ENCODE measurements around the gene CAPN15.

The CAPN15 gene

DNA sequence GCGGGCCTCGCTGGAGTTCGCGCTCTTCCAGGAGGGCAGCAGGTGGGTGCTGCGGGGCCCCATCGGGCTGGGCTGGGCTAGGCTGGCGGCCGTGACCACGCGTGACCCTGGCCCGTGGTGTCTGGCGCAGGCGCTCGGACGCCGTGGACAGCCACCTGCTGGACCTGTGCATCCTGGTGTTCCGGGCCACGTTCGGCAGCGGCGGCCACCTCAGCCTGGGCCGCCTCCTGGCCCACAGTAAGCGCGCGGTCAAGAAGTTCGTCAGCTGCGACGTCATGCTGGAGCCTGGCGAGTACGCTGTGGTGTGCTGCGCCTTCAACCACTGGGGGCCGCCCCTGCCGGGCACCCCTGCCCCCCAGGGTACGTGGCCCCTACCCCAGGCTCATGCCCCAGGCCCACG, 24.7 kb downstream of the CAPN15 start:
- TF ChIP-seq POLR2AphosphoS5 (IDR thresholded peaks at IDR 0.05; ENCODE audit: low read depth) (no peak), SPI1 (IDR thresholded peaks at IDR 0.05; ENCODE audit: borderline replicate concordance, low read depth) (no peak)
- Histone ChIP-seq H3K27ac (replicated peaks) (no peak overlapping the region), H3K4me3 (replicated peaks; ENCODE audit: insufficient read depth, low read length) (no peak overlapping the region), H3K27me3 (ENCODE audit: insufficient read depth, poor library complexity, severe bottlenecking) (no peaks in the 10 kb centered on the region)
- no peak for DNase-seq (ENCODE audit: low read depth in 1 of 2, low spot score in 1 of 2)

DNA sequence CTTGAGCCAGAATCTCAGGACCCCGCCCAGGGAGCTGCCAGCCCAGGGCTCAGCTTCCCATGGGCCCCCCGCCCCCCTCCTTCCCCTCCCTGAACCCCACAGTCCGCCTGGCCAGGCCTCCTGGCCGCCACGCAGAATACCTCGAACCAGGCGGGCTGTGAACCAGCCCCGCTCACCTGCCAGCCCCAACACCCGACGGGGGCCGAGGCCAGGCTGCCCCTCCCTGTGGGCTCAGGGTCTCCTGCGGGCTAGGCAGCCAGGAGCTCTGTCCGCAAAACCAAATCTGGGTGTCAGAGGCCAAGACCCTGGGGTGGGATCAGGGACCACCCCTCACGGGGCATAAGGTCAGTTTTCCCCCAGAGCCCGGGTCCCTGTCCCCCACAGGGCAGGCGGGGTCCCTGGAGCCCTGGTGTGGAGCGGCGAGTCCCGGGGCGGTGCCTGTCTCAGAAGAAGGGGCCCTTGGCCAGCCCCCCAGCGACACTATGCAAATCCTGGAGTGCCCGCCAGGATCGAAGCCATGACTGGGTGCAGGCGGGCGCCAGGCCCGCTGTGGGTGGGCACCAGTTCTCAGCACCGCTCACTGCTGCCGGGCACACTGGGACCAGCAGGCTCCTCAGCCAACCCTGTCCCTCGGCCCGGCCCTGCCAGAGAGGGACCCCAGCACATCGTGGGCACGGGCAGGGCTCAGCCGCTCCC, 26.2 kb downstream of the CAPN15 start:
- DNase-seq (ENCODE audit: low read depth in 1 of 2, low spot score in 1 of 2): no peak
- TF ChIP-seq CTCF (IDR thresholded peaks at IDR 0.05; ENCODE audit: insufficient read depth, low read length) (no peak), POLR2AphosphoS5 (IDR thresholded peaks at IDR 0.05; ENCODE audit: low read depth) (no peak), SPI1 (IDR thresholded peaks at IDR 0.05; ENCODE audit: borderline replicate concordance, low read depth) (no peak), GABPA (IDR thresholded peaks at IDR 0.05; ENCODE audit: low read depth) (no peak)
- TF ChIP-seq, protein P1, sequence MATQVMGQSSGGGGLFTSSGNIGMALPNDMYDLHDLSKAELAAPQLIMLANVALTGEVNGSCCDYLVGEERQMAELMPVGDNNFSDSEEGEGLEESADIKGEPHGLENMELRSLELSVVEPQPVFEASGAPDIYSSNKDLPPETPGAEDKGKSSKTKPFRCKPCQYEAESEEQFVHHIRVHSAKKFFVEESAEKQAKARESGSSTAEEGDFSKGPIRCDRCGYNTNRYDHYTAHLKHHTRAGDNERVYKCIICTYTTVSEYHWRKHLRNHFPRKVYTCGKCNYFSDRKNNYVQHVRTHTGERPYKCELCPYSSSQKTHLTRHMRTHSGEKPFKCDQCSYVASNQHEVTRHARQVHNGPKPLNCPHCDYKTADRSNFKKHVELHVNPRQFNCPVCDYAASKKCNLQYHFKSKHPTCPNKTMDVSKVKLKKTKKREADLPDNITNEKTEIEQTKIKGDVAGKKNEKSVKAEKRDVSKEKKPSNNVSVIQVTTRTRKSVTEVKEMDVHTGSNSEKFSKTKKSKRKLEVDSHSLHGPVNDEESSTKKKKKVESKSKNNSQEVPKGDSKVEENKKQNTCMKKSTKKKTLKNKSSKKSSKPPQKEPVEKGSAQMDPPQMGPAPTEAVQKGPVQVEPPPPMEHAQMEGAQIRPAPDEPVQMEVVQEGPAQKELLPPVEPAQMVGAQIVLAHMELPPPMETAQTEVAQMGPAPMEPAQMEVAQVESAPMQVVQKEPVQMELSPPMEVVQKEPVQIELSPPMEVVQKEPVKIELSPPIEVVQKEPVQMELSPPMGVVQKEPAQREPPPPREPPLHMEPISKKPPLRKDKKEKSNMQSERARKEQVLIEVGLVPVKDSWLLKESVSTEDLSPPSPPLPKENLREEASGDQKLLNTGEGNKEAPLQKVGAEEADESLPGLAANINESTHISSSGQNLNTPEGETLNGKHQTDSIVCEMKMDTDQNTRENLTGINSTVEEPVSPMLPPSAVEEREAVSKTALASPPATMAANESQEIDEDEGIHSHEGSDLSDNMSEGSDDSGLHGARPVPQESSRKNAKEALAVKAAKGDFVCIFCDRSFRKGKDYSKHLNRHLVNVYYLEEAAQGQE (IDR thresholded peaks at IDR 0.05; ENCODE audit: insufficient replicate concordance, low read depth): no peak
- H3K27me3 ChIP-seq (ENCODE audit: insufficient read depth, poor library complexity, severe bottlenecking): no peaks in the 10 kb centered on the region
- H3K27ac ChIP-seq (replicated peaks): no peak overlapping the region
- no peak overlapping the region for H3K4me3 ChIP-seq (replicated peaks; ENCODE audit: insufficient read depth, low read length)

- no peak overlapping the region for H3K4me3 ChIP-seq (replicated peaks; ENCODE audit: insufficient read depth, low read length)
- DNase-seq (ENCODE audit: low read depth in 1 of 2, low spot score in 1 of 2): no peak
- no peak overlapping the region for H3K27ac ChIP-seq (replicated peaks)
- no peak for TF ChIP-seq GABPA (IDR thresholded peaks at IDR 0.05; ENCODE audit: low read depth)
- no peak for TF ChIP-seq SPI1 (IDR thresholded peaks at IDR 0.05; ENCODE audit: borderline replicate concordance, low read depth)
- TF ChIP-seq, protein P1 (IDR thresholded peaks at IDR 0.05; ENCODE audit: insufficient replicate concordance, low read depth): no peak
- no peak for TF ChIP-seq CTCF (IDR thresholded peaks at IDR 0.05; ENCODE audit: insufficient read depth, low read length)
- TF ChIP-seq POLR2AphosphoS5 (IDR thresholded peaks at IDR 0.05; ENCODE audit: low read depth): no peak
- peaks cover 5% of the 10 kb centered on the region for H3K27me3 ChIP-seq (ENCODE audit: insufficient read depth, poor library complexity, severe bottlenecking)
Observed at GRCh38 chr16:554297-554621, 26.7 kb downstream of the CAPN15 start.

- no peak for TF ChIP-seq POLR2AphosphoS5 (IDR thresholded peaks at IDR 0.05; ENCODE audit: low read depth)
- TF ChIP-seq GABPA (IDR thresholded peaks at IDR 0.05; ENCODE audit: low read depth): no peak
- TF ChIP-seq CTCF (IDR thresholded peaks at IDR 0.05; ENCODE audit: insufficient read depth, low read length): no peak
- TF ChIP-seq SPI1 (IDR thresholded peaks at IDR 0.05; ENCODE audit: borderline replicate concordance, low read depth): no peak
- TF ChIP-seq, protein P1 (IDR thresholded peaks at IDR 0.05; ENCODE audit: insufficient replicate concordance, low read depth): no peak
- DNase-seq (ENCODE audit: low read depth in 1 of 2, low spot score in 1 of 2): no peak
- Histone ChIP-seq H3K4me3 (replicated peaks; ENCODE audit: insufficient read depth, low read length) (no peak overlapping the region), H3K27ac (replicated peaks) (no peak overlapping the region), H3K27me3 (ENCODE audit: insufficient read depth, poor library complexity, severe bottlenecking) (peaks cover 10% of the 10 kb centered on the region)
Observed at GRCh38 chr16:554640-555365, 27.3 kb downstream of the CAPN15 start.

All from HL-60 (cell line).